ENCODE measurements around the gene RTEL1.
"Not testable (repeated sequence)": the region's sequence is repeated elsewhere in the genome, so short reads cannot be mapped to it uniquely, and the experiment has no call there.

The RTEL1 gene

DNA sequence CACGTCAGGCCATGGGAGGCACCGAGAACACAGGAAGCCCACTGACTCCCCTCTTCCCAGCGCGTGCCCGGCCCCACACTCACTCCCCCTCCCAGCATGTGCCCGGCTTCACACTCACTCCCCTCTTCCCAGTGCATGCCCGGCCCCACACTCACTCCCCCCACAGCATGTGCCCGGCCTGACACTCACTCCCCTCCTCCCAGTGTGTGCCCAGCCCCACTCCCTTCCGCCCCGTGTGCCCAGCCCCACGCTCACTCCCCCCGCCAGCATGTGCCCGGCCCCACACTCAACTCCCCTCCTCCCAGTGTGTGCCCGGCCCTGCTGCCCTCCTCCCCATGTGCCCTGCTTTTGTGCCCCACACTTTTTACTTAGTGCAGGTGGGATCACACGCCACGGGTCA is 9.7 kb downstream of the RTEL1 start:
- DNase-seq (ENCODE audit: low read depth), result no peak

- DNase-seq (ENCODE audit: low read depth), result no peak
Observed at GRCh38 chr20:63668351-63668750, 10.2 kb downstream of the RTEL1 start.

- DNase-seq (ENCODE audit: low read depth), result not testable (repeated sequence)
Observed at GRCh38 chr20:63671695-63672094, 13.6 kb downstream of the RTEL1 start.

- no peak for DNase-seq (ENCODE audit: low read depth)
Observed at GRCh38 chr20:63672666-63673065, 14.6 kb downstream of the RTEL1 start.

DNA sequence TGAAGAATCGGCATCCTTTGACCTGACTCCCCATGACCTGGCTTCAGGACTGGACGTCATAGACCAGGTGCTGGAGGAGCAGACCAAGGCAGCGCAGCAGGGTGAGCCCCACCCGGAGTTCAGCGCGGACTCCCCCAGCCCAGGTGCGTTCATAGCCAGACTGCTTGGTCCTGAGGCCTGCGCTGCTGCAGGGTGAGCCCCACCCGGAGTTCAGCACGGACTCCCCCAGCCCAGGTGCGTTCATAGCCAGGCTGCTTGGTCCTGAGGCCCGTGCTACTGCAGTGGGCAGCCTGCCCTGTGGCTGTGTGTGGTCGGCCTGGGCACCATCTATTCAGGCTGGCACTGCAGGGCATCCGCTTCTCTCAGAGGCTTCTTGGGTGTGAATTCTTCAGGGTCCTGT is 15.8 kb downstream of the RTEL1 start:
- no peak for DNase-seq (ENCODE audit: low read depth)

DNA sequence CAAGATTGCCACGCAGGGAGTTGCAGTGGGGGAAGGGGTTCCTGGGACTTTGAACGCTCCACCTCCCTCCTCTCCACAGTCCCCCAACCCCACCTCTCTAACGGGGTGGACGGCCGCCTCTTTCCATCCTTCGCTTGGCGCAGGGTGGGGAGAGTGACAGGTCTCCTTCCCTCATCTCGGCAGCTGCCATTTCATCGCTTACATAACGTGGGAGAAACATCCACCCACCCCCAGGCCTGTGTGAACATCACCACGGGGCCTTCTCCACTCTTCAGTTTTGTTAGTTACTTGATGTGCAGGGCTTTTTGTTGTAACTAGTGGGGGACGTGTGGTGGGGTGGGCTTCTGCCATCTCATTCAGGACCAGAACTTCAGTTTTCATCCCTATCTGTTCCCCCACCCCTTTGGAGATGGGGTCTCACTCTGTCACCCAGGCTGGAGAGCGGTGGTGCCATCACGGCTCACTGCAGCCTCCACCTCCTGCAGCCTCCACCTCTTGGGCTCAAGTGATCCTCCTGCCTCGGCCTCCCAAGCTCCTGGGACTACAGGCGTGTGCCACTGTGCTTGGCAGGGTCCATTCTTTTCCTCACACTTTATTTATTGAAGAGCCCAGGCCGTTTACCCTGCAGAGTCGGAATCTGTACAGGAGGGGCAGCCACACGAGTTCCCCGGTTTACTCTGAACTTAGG is 17.7 kb downstream of the RTEL1 start:
- no peak for DNase-seq (ENCODE audit: low read depth)

DNA sequence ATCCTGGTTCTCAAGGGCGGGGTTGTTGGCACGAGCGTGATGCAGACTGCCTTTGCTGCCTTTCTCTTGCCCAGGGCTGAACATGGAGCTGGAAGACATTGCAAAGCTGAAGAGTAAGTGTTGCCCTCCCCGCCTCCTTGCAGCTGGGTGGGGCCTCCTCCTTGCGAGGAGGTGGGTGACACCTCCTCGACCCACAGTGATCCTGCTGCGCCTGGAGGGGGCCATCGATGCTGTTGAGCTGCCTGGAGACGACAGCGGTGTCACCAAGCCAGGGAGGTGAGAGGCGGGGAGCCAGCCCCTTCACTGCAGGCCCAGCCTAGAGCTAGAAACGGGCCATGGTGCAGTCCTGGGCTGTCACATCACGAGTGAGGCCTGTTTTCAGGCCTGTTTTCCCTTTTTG is 20.0 kb downstream of the RTEL1 start:
- no peak for DNase-seq (ENCODE audit: low read depth)

DNA sequence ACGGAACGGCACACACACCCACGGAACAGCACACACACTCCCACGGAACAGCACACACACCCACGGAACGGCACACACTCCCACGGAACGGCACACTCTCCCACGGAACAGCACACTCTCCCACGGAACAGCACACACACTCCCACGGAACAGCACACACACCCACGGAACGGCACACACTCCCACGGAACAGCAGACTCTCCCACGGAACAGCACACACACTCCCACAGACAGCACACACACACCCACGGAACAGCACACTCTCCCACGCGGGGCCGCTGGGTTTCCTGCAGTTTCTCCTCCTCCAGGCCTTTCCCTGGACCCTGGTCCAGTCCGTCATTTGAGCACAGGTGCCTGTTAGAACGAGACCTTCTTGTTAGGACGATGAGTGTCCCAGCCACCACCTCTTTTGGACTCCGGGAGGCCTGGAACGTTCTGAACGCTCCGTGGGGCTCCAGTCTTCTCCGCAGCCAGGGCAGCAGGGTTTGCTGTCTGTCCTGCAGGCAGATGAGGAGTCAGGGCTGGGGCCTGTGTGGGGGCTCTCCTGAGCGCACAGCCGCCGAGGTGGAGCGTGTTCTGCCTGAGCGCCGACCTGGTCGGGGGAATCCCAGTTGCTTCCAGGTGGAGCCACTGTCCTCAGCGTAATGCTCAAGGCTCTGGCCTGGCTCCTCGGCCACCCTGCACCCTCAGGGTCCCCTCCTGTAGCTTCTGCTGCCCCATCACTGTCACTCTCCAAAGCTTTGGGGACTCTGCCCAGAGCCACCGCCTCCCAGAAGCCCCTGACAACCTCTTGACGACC is 20.8 kb downstream of the RTEL1 start:
- no peak for DNase-seq (ENCODE audit: low read depth)

- no peak for DNase-seq (ENCODE audit: low read depth)
Observed at GRCh38 chr20:63679799-63680305, 21.7 kb downstream of the RTEL1 start.

- no peak for DNase-seq (ENCODE audit: low read depth)
Observed at GRCh38 chr20:63680427-63680826, 22.3 kb downstream of the RTEL1 start.

- no peak for DNase-seq (ENCODE audit: low read depth)
Observed at GRCh38 chr20:63680857-63681608, 22.9 kb downstream of the RTEL1 start.

DNA sequence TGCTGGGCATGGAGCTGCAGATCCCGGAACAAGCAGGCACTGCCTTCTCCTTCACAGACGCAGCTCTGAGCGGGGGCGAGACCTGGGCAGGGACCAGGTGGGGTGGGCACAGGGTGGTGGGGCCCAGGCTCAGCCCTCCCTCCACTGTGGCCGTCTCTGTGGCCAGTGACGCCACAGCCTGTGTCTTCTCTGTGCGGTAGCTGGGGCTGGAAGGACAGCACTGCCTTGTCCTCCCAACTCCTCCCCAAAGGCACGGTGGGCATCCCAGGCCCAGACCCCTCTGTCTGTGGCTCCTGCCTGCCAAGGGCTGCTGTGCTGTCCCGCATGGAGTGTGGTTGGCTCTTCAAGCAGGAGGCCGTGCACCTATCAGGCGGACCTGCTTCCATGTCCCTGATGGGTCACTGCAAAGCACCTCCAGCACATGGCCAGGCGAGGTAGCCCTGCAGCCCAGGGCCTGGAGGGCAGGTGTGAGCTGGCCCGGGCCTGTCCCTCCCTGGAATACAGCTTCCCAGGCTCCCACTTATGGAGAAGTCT is 23.6 kb downstream of the RTEL1 start:
- DNase-seq (ENCODE audit: low read depth), result no peak

DNA sequence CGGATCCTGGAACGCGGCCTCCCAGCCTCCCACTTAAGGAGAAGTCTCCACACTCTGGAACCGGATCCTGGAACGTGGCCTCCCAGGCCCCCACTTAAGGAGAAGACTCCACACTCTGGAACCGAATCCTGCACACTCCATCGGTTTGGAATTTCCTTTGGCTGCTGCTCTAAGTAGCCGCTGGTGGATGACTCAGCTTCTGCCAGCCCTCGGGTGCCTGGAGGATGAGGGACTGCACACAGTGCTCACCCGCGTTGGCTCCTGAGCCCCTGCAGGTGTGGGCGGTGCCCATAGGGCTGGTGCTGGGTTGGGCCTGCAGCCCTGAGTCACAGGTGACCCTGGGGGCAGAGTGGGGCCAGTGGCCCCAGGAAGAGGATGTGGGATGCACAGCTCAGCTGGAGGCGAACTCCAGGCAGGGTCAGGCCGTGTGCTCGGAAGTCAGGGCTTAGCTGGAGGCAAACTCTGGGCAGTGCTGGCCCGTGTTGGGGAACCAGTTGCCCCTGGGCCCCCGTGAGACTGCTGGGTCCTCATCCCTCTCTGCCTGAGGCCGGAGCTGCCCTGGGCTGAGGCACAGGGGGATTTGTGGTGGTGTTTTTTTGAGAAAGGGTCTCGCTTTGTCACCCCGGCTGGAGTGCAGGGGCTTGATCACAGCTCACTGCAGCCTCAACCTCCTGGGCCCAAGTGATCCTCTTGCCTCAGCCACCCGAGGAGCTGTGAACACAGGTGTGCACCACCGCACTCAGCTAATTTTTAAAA is 24.4 kb downstream of the RTEL1 start:
- DNase-seq (ENCODE audit: low read depth), result peak; percentile 95

DNA sequence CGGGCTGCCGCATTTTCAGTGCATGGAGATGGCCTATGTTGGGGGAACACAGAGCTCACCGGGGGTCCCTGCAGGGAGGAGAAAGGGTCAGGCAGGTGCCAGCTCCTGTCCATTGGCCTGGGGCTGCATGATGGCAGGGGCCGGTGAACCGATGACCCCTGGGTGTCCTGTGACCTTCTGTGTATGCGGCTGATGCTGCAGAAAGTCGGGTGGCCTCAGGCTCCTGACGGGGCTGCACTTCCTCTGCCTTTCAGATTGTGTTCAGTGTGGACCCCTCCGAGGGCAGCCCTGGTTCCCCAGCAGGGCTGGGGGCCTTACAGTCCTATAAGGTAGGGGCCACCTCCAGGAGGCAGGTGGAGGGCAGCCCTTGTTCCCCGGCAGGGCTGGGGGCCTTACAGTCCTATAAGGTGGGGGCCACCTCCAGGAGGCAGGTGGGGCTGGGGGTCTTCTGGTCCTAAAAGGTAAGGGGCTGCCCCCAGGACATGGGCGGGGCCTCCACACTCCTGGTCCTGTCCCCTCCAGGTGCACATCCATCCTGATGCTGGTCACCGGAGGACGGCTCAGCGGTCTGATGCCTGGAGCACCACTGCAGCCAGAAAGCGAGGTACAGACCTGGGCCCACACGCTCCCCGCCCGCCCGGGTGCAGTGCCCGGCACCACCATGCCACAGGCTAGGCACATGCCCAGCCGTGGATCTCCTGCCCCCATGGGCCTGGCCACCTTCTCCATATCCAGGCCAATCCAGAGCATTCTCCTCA is 27.3 kb downstream of the RTEL1 start:
- DNase-seq (ENCODE audit: low read depth), result no peak

DNA sequence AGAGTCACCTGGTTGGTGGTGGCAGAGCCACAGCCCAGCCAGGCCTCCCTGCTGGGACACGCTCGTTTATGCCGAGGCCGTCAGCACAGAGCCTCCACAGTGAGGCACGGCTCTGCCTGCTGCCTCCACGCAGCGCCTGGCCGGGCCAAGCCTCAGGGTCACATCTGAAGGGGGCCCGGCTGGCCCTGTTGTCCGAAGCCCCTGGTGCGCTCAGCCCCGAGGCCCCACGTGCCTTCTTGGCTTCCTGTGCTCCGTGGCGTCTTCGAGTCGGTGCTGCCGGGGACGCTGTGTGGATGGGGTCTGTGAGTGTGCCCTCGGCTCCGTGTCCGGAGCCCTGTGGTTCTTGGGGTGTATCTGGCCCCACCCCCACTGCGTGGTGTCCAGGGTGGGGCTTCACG is 28.0 kb downstream of the RTEL1 start:
- DNase-seq (ENCODE audit: low read depth), result no peak

DNA sequence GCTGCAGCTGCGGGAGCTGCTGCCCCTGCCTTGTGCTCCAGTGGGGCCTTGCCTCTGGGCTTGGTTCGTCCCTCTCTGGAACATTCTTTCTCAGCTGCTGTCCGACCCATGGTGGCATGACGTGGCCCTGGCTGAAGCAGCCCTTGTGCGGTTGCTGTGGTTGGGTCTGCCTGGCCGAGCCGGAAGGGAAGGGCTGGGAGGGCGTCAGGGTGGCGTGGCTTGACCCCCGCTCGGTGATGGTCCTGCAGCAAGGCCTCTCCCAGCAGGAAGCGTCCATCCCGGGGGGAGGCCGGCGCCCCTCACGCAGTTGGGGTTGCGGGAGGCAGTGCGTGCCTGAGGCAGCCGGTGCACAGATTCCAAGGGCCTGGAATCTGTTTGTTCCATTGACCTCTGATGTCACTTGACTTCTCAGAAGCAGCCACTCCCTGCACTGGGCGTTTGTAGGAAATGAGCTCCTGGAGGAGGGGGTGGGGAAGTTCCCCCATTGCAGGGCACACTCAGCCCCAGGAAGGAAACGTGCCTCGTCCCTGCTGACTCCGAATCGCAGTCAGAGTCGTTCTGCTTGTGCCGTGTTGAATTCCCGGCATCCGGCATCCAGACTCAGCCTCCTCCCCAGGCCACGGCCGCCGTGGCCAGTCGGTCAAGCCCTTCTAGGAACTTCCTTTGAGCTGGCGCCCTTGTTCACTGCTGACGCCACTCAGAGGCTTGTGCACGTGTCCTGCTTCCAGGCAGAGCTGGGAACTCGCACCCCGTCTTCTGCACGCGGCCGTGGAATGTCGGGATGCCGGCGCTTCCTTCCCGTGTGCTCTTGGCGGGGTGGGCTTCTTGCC is 28.6 kb downstream of the RTEL1 start:
- DNase-seq (ENCODE audit: low read depth), result peak; percentile 88

- DNase-seq (ENCODE audit: low read depth), result no peak
Observed at GRCh38 chr20:63687419-63688178, 29.5 kb downstream of the RTEL1 start.

DNA sequence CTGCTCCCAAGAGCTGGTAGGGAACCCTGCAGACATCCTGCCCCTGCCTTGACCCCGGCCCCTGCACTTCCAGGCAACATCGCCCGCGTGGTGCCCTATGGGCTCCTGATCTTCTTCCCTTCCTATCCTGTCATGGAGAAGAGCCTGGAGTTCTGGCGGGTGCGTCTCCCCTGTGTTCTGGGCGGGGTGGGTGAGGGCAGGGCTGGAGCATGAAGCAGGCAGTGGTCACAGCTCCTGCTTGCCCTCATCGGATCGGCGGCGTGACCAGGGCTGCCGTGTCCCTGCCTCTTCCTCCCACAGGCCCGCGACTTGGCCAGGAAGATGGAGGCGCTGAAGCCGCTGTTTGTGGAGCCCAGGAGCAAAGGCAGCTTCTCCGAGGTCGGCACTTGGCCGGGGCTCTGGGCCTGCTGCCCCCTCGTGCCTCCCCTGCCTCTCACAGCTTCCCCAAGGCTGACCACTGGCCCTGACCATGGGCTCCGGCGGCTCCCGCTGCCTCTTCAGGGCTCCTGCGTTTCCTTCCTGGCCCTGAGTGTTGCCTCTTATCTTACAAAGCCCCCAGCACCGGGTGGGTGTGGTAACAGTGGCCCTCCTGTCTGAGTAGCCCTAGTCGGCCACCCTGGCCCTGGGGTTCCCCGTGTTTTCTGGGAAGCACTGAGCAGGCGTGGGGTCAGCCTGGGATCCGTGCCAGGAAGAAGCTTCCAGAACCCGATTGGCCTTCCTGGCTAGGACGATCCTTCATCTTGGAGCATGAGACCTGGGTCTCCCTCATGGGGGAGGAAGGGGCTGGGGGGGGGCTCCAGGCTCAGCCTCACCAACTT is 30.3 kb downstream of the RTEL1 start:
- DNase-seq (ENCODE audit: low read depth), result no peak
